Sigmoid colon (tissue), 7 donors: ENCODE data around the gene INAFM2. TPM values are rescaled to one million over a fixed set of nuclear protein-coding genes. Genes with fewer than 3 reads are reported as not detected.

Experiments
- DNase-seq: peaks from one replicate; pipeline ENCODE4 v3.0.0-alpha.2; 2019
- H3K27ac ChIP-seq, 4 donors: fragments of 200-600 bp; sonication (generic); one replicate each; pipeline ENCODE4 v1.5.1; 2016 to 2019; ENCODE audit warnings: mild to moderate bottlenecking in 1 of 4
- H3K27me3 ChIP-seq, 3 donors: fragments of 200-600 bp; sonication (generic); one replicate each; pipeline ENCODE4 v1.5.1; 2019; ENCODE audit warnings: mild to moderate bottlenecking in 1 of 3
- H3K36me3 ChIP-seq, 4 donors: fragments of 200-600 bp; sonication (generic); one replicate each; pipeline ENCODE4 v1.5.1; 2016 to 2019
- H3K4me1 ChIP-seq, 4 donors: fragments of 200-600 bp; sonication (generic); one replicate each; pipeline ENCODE4 v1.5.1; 2017 to 2019
- H3K4me3 ChIP-seq, 4 donors: fragments of 200-600 bp; sonication (generic); one replicate each; pipeline ENCODE4 v1.5.1; 2017 to 2019; ENCODE audit warnings: mild to moderate bottlenecking in 2 of 4, moderate library complexity in 1 of 4
- H3K9me3 ChIP-seq, 4 donors: fragments of 200-600 bp in 3 of 4; sonication (generic) in 3 of 4; one replicate each; pipeline versions ENCODE4 v1.5.1 to v1.6.1; 2013 to 2019
- EP300 ChIP-seq, 4 donors: sonication (generic); formaldehyde crosslinking; IDR thresholded peaks; one replicate each; pipeline ENCODE4 v1.6.1; 2017; ENCODE audit warnings: antibody characterized with exemption in 4 of 4
- POLR2A ChIP-seq, 2 donors: fragments of 450-650 bp; IDR thresholded peaks; one replicate each; pipeline ENCODE4 v1.6.1; 2016; ENCODE audit warnings: antibody characterized with exemption in 2 of 2, mild to moderate bottlenecking in 2 of 2, moderate library complexity in 2 of 2
- POLR2AphosphoS5 ChIP-seq, 4 donors: sonication (generic); formaldehyde crosslinking; IDR thresholded peaks; one replicate each; pipeline ENCODE4 v1.6.1; 2017; ENCODE audit warnings: antibody characterized with exemption in 4 of 4
- WGBS, 2 donors: extraction: QIAGEN DNeasy Blood & Tissue Kit; methylation state at CpG; one replicate each; pipeline ENCODE4 v1.1.7; 2013; 5-methylcytosine and 5-hydroxymethylcytosine counted together
- intact Hi-C: fragments of 100-400 bp; cut with DNase I; formaldehyde crosslinking; loops from one replicate; pipeline ENCODE4 v1.15.1; 2023
- polyA plus RNA-seq, 3 donors: library from polyadenylated mRNA; stranded (reverse); fragments of 200-250 nt; gene quantifications; one replicate each; pipeline ENCODE4 v1.2.3, GENCODE V29; 2013
- total RNA-seq, 4 donors: library from RNA; depleted of rRNA; stranded (reverse); fragments of >200 nt; gene quantifications; one replicate each; pipeline ENCODE4 v1.1.0, GENCODE V29; 2016
- TF ChIP-seq, protein P1 (sequence below), 4 experiments: fragments of 450-650 bp in 3 of 4; fragments of 200-600 bp in 1 of 4; IDR thresholded peaks; one replicate each; pipeline ENCODE4 v1.5.1; 2016 to 2019; ENCODE audit warnings: antibody characterized with exemption in 4 of 4, mild to moderate bottlenecking in 3 of 4, moderate library complexity in 2 of 4
- donor health status: healthy with polysubstance abuse.
- donor health status: Bipolar disorder and iron deficiency.
- donor health status: healthy.

Gene INAFM2
- total and polyA plus RNA-seq, 7 donors: 6.6 to 63.1 (median 41.0) TPM

DNA sequence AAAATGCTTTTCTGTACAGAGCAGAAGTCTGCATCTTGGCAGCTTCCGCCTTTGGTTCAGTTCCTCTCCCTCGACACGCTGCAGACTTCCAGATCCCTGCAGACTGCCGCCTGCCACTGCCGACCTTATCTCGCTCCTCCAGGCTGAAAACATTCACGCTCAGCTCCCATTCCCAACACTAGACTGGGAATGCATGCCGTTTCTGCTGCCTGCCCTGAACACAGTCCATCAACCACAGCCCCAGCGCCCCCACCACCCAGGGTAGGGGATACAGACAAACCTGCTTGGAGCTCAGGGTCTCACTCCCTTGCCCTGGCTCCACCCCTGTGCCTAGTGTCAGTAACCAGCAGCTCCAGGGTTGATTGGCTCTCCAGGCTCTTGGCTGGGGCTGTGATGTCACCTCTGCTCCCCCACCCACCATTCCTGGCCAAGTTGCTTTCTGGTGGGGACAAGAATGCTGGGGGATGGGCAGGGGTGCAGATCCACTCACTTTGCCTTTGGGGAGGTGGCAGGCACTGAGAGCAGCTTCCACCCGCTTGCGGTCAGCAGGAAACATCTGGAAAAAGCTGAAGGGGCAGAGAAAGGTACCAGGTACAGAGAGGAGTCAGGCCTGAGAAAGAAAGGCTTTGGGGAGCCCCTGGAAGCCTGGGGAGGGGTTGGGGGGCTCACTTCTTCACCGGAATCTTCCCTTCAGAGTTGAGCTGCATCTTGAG, 21.9 kb upstream of the INAFM2 start:
- no peak overlapping the region for H3K27ac ChIP-seq
- WGBS, 2 donors: 75 to 90% methylated on average over 12 of the region's 12 CpGs
- H3K36me3 ChIP-seq: no peaks in the 10 kb centered on the region
- H3K27me3 ChIP-seq: no peaks in the 10 kb centered on the region
- intact Hi-C loops: no loop called here
- H3K4me3 ChIP-seq: no peak overlapping the region
- TF ChIP-seq, protein P1, sequence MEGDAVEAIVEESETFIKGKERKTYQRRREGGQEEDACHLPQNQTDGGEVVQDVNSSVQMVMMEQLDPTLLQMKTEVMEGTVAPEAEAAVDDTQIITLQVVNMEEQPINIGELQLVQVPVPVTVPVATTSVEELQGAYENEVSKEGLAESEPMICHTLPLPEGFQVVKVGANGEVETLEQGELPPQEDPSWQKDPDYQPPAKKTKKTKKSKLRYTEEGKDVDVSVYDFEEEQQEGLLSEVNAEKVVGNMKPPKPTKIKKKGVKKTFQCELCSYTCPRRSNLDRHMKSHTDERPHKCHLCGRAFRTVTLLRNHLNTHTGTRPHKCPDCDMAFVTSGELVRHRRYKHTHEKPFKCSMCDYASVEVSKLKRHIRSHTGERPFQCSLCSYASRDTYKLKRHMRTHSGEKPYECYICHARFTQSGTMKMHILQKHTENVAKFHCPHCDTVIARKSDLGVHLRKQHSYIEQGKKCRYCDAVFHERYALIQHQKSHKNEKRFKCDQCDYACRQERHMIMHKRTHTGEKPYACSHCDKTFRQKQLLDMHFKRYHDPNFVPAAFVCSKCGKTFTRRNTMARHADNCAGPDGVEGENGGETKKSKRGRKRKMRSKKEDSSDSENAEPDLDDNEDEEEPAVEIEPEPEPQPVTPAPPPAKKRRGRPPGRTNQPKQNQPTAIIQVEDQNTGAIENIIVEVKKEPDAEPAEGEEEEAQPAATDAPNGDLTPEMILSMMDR (IDR thresholded peaks at IDR 0.05): no peak
- no peak for TF ChIP-seq EP300 (IDR thresholded peaks at IDR 0.05)
- no peak for TF ChIP-seq POLR2A (IDR thresholded peaks at IDR 0.05)
- peaks cover 0 to 1% (median under 1%) of the 10 kb centered on the region in 4 donors for H3K4me1 ChIP-seq
- no peaks in the 10 kb centered on the region for H3K9me3 ChIP-seq
- DNase-seq: no peak

DNA sequence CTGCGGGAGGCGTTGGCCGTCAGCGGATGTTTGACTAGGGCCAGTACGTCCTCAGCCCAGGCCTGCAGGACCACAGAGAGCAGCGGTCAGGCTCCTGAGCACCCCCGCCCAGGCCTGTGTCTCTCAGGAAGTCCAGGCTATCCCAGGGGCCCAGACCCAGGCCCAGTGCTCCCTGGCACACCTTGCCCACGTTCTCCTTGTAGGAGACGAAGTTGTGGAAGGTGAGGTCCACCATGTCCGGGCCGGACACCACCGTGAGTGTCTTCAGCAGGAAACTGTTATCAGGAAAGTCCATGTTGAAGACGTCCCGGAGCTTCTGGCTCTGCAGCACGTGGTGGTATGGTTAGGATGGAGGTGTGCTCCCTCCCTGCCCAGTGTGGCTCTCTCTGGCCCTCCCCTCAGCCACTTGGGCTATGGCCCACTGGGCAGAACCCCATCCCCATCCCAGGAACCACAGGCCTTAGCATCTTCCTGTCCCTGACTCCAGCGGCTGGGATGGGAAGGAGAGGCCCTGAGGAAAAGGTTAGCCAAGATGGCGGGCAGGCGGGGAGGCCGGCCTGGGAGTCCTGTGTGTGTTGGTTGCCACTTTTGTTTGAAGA, 21.1 kb upstream of the INAFM2 start:
- TF ChIP-seq, protein P1 (IDR thresholded peaks at IDR 0.05): no peak
- TF ChIP-seq EP300 (IDR thresholded peaks at IDR 0.05) (no peak), POLR2AphosphoS5 (IDR thresholded peaks at IDR 0.05) (no peak), POLR2A (IDR thresholded peaks at IDR 0.05) (no peak)
- Histone ChIP-seq H3K4me1 (peaks cover 0 to 5% (median 1%) of the 10 kb centered on the region in 4 donors), H3K9me3 (no peaks in the 10 kb centered on the region), H3K27ac (no peak overlapping the region), H3K4me3 (no peak overlapping the region), H3K27me3 (no peaks in the 10 kb centered on the region), H3K36me3 (no peaks in the 10 kb centered on the region)
- intact Hi-C loops: no loop called here
- peak; percentile 52 for DNase-seq
- 92 to 95% methylated on average over 19 of the region's 19 CpGs for WGBS, 2 donors

DNA sequence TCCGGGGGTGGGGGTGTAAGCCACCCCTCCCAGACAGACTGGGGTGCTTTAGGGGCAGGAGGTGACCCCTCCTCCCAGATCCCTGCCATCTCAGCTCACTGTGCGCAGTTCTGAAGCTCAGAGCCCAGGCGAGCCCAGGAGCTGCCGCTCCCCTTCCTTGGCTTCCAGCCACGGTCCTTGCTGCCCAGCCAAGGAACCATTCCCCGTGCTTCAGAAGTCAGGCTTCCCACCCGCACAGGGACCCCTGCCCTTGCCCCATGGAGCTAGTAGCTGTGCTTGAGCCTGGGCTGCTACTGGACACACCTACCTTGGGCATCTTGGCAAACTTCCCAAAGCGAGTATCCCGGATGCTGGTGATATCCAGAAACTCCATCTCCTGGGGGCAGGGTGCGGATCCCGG, 20.5 kb upstream of the INAFM2 start:
- H3K27ac ChIP-seq: no peak overlapping the region
- WGBS, 2 donors: 47 to 74% methylated on average over 11 of the region's 11 CpGs
- H3K36me3 ChIP-seq: no peaks in the 10 kb centered on the region
- no peak overlapping the region for H3K4me3 ChIP-seq
- intact Hi-C loops: no loop called here
- TF ChIP-seq POLR2A (IDR thresholded peaks at IDR 0.05) (no peak), POLR2AphosphoS5 (IDR thresholded peaks at IDR 0.05) (no peak), EP300 (IDR thresholded peaks at IDR 0.05) (no peak)
- TF ChIP-seq, protein P1 (IDR thresholded peaks at IDR 0.05): no peak
- no peaks in the 10 kb centered on the region for H3K9me3 ChIP-seq
- peaks cover 0 to 11% (median 4%) of the 10 kb centered on the region in 4 donors for H3K4me1 ChIP-seq
- H3K27me3 ChIP-seq: no peaks in the 10 kb centered on the region
- peak; percentile 55 for DNase-seq

DNA sequence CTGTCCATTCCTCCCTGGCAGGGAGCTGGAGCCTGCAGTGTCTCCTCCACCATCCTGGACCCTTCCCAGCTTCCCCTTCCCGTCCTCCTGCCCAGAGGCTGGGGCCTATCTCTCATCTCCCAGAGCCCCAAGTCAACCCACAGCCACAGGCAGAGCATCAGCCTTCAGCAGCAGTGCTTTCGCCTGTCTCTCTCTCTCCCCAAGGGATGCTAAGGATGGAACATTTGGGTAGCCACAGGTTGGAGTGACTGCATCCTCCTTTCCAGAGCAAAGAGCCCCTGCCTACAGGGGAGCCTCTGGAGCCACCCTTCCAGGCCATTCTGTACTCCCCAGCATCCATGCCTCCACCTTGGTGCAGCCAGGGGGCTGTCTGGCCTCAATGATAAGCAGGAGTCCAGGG, 19.9 kb upstream of the INAFM2 start:
- intact Hi-C loops: no loop called here
- no peaks in the 10 kb centered on the region for H3K27me3 ChIP-seq
- H3K4me1 ChIP-seq: peaks cover 0 to 12% (median 4%) of the 10 kb centered on the region in 4 donors
- TF ChIP-seq, protein P1 (IDR thresholded peaks at IDR 0.05): no peak
- TF ChIP-seq POLR2AphosphoS5 (IDR thresholded peaks at IDR 0.05) (no peak), POLR2A (IDR thresholded peaks at IDR 0.05) (no peak), EP300 (IDR thresholded peaks at IDR 0.05) (no peak)
- no peaks in the 10 kb centered on the region for H3K9me3 ChIP-seq
- no peak for DNase-seq
- H3K27ac ChIP-seq: no peak overlapping the region
- no peaks in the 10 kb centered on the region for H3K36me3 ChIP-seq
- no peak overlapping the region for H3K4me3 ChIP-seq
- 88 to 94% methylated on average over 2 of the region's 2 CpGs for WGBS, 2 donors
